DND-41 (cell line): ENCODE results near the gene KAT6B.

Experiments used
- ATAC-seq: fragments of 200-7000 bp; cut with Tn5 transposase; 3 replicates; pipeline ENCODE4 v1.9.1; 2021; ENCODE audit warnings: low read depth; ENCODE audit not compliant: insufficient read depth
- DNase-seq: peaks from one replicate; pipeline ENCODE4 v3.0.0-alpha.2; 2020
- H2AFZ ChIP-seq: 2 replicates; pipeline ENCODE4 v1.6.0; 2012; ENCODE audit warnings: low read depth, low read length
- H3K27ac ChIP-seq: 2 replicates; pipeline ENCODE4 v1.5.1; 2012; ENCODE audit warnings: low read length, inconsistent platforms
- H3K27me3 ChIP-seq: fragments of 200-600 bp; sonication (generic); 2 replicates; pipeline ENCODE4 v1.6.0; 2012; ENCODE audit warnings: low read length, mild to moderate bottlenecking, inconsistent platforms; ENCODE audit not compliant: insufficient read depth, poor library complexity
- H3K36me3 ChIP-seq: 2 replicates; pipeline ENCODE4 v1.5.1; 2012; ENCODE audit warnings: low read length, inconsistent platforms; ENCODE audit not compliant: insufficient read depth
- H3K4me1 ChIP-seq: 2 replicates; pipeline ENCODE4 v1.5.1; 2012; ENCODE audit warnings: mild to moderate bottlenecking, low read length; ENCODE audit not compliant: insufficient read depth
- H3K4me2 ChIP-seq: 2 replicates; pipeline ENCODE4 v1.6.0; 2012; ENCODE audit warnings: mild to moderate bottlenecking, moderate library complexity, low read length, inconsistent platforms; ENCODE audit not compliant: insufficient read depth
- H3K4me3 ChIP-seq, 2 experiments: fragments of 200-600 bp in 1 of 2; shearing (Covaris generic) in 1 of 2; 2 replicates each; pipeline ENCODE4 v1.5.1; 2012 to 2016; ENCODE audit warnings: inconsistent platforms in 2 of 2, low read length in 2 of 2, mild to moderate bottlenecking in 2 of 2, low read depth in 1 of 2, moderate library complexity in 1 of 2
- H3K79me2 ChIP-seq: 2 replicates; pipeline ENCODE4 v1.6.0; 2012; ENCODE audit warnings: low read length, inconsistent platforms; ENCODE audit not compliant: insufficient read depth
- H3K9ac ChIP-seq: 2 replicates; pipeline ENCODE4 v1.6.0; 2012; ENCODE audit warnings: low read depth, mild to moderate bottlenecking, inconsistent platforms, low read length, moderate library complexity
- H3K9me3 ChIP-seq: 2 replicates; pipeline ENCODE4 v1.5.1; 2012; ENCODE audit warnings: low read length, moderate library complexity, mild to moderate bottlenecking, inconsistent platforms; ENCODE audit not compliant: insufficient read depth, severe bottlenecking
- H4K20me1 ChIP-seq: 2 replicates; pipeline ENCODE4 v1.6.0; 2012; ENCODE audit warnings: low read length; ENCODE audit not compliant: insufficient read depth
- EZH2 ChIP-seq: IDR thresholded peaks from 3 replicates; pipeline ENCODE4 v1.6.1; 2012; ENCODE audit warnings: borderline replicate concordance, low read depth, mild to moderate bottlenecking, moderate library complexity, low read length, inconsistent platforms; ENCODE audit not compliant: severe bottlenecking
- TF ChIP-seq, protein P1 (sequence below): IDR thresholded peaks from 2 replicates; pipeline ENCODE4 v1.5.1; 2012; ENCODE audit warnings: borderline replicate concordance, low read length, moderate library complexity, mild to moderate bottlenecking; ENCODE audit not compliant: poor library complexity, severe bottlenecking; ENCODE audit errors: extremely low read depth

Gene KAT6B

DNA sequence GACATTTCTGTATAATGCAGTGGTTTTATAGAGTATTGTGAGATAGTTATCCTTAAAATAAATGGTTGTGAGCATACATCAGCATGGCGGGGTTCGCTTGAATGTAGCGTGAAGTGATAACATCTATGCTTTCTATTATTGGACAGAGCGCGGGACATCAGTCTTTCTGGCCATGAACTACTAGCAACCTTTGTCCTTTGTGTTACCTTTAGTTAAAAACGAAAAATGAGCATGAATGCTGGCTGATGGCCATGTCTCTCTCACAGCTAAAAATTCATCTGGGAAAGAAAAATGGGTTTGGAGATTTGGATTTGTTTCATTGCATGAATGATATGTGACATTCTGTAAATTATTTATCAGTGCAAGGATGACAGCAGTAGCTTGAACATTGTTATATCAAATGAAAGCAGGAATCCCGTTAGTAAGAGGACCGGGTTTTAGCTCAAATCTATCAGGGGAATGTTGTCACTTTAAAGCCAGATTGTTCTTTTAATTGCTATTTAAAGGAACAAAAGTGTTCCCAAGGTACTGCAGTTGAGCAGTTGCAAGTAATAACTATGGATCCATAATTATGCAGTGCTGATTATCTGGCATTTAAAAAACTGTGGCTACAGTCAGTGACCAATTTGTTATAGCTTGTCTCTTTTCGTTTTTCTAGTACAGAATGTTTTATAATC is 131.0 kb downstream of the KAT6B start:
- DNase-seq (no peak), ATAC-seq (no peak)
- Histone ChIP-seq H3K27me3 (no peaks in the 10 kb centered on the region), H3K79me2 (no peaks in the 10 kb centered on the region; the same call in 1 of the 2 replicates), H3K9me3 (no peaks in the 10 kb centered on the region), H3K9ac (no peak overlapping the region), H3K4me1 (no peaks in the 10 kb centered on the region), H3K36me3 (no peaks in the 10 kb centered on the region), H3K27ac (no peak overlapping the region), H3K4me3 (no peak overlapping the region), H2AFZ (no peak overlapping the region), H3K4me2 (no peak overlapping the region), H4K20me1 (no peaks in the 10 kb centered on the region)
- no peak for TF ChIP-seq EZH2
- TF ChIP-seq, protein P1, sequence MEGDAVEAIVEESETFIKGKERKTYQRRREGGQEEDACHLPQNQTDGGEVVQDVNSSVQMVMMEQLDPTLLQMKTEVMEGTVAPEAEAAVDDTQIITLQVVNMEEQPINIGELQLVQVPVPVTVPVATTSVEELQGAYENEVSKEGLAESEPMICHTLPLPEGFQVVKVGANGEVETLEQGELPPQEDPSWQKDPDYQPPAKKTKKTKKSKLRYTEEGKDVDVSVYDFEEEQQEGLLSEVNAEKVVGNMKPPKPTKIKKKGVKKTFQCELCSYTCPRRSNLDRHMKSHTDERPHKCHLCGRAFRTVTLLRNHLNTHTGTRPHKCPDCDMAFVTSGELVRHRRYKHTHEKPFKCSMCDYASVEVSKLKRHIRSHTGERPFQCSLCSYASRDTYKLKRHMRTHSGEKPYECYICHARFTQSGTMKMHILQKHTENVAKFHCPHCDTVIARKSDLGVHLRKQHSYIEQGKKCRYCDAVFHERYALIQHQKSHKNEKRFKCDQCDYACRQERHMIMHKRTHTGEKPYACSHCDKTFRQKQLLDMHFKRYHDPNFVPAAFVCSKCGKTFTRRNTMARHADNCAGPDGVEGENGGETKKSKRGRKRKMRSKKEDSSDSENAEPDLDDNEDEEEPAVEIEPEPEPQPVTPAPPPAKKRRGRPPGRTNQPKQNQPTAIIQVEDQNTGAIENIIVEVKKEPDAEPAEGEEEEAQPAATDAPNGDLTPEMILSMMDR: no peak

DNA sequence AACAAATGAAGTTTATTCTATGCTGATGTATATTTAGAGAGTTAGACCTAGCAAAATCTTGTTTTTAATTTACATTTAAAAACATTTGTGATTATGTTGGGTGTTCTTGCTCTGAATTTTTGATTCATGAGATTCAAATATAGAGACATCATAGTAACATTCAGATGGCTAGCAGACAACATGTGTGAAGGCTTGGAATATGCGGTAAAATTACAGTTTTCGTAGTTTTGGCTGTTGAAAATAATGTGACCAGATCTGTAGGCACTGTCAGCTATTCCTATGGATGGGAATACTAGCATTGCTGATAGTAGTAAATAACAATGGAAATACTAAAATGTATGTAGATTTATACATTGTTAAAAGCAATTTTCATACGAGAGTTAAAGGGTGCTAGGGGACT is 131.9 kb downstream of the KAT6B start:
- ATAC-seq: no peak

DNA sequence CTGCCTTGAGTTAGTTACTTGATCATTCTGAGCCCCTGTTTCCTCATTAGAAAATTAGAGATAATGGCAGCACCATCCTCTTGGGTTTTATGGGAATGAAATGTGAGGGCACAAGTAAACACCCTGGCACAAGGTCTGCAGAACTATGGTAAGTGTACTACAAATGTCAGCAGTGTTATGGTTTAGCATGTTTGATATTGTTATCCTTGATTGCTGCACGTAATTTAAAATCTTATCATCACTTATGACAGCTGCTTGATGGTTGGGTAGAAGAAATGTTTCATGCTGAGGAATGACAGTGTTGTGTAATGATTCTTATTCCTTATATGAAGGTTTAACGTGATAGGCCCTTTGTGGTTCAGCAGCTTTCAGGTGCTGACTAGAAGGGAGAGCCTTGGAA is 134.3 kb downstream of the KAT6B start:
- no peaks in the 10 kb centered on the region for H3K27me3 ChIP-seq

More for the DNA sequence above, 131.9 kb downstream of the KAT6B start:
- no peaks in the 10 kb centered on the region; the same call in 1 of the 2 replicates for H3K79me2 ChIP-seq
- no peaks in the 10 kb centered on the region for H4K20me1 ChIP-seq
- H3K4me1 ChIP-seq: no peaks in the 10 kb centered on the region
- no peak for DNase-seq
- no peak overlapping the region for H3K4me2 ChIP-seq
- H3K27ac ChIP-seq: no peak overlapping the region
- no peak overlapping the region for H3K4me3 ChIP-seq
- H2AFZ ChIP-seq: no peak overlapping the region
- H3K27me3 ChIP-seq: no peaks in the 10 kb centered on the region
- TF ChIP-seq, protein P1: no peak
- no peak for TF ChIP-seq EZH2
- H3K36me3 ChIP-seq: no peaks in the 10 kb centered on the region
- H3K9ac ChIP-seq: no peak overlapping the region
- H3K9me3 ChIP-seq: no peaks in the 10 kb centered on the region

More for the DNA sequence above, 134.3 kb downstream of the KAT6B start:
- no peaks in the 10 kb centered on the region for H3K36me3 ChIP-seq
- DNase-seq: no peak
- no peaks in the 10 kb centered on the region for H3K79me2 ChIP-seq
- no peak overlapping the region for H3K4me3 ChIP-seq
- no peaks in the 10 kb centered on the region for H4K20me1 ChIP-seq
- H3K4me2 ChIP-seq: no peak overlapping the region
- H3K27ac ChIP-seq: no peak overlapping the region
- no peak overlapping the region for H2AFZ ChIP-seq
- no peak for TF ChIP-seq EZH2
- TF ChIP-seq, protein P1: no peak
- H3K4me1 ChIP-seq: no peaks in the 10 kb centered on the region
- H3K9ac ChIP-seq: no peak overlapping the region
- H3K9me3 ChIP-seq: no peaks in the 10 kb centered on the region
- no peak for ATAC-seq
